ENCODE data around the gene GALC.

GALC gene

DNA sequence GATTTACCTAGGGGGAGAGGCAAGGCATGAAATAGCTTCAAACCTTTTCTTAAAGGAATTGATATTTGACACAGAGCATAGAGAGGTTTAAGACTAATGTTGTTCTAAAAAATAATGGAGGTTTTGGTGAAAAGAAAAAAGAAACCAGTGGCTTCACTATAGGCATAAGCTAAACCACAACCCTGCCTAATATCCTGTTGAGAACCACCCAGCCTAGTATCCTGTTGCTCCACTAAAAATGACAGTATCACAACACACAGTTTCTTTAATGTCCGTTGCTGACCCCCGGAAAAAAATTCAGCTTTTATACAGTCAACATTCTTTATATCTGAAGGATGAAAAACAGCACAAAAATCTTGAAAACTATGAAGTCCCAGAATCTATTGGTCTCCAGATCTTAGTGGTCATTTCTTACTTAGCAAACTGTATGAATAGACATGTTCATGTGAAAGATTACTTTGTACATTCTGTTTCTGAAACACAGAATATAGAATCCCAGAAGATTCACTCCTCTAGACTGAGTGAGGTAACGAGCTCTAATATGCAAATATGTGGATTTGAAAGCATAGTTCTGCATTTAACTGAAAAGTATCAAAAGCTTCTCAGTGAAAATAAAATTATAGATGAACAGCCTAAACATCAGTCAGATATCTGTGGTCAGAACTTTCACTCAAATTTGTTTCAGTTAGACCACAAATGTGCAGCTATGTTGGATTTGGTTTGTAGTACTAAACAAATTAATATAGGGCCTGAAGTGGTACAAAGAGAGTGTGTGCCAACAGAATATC lies 40.5 kb downstream of the GALC start:
- no peak for DNase-seq

DNA sequence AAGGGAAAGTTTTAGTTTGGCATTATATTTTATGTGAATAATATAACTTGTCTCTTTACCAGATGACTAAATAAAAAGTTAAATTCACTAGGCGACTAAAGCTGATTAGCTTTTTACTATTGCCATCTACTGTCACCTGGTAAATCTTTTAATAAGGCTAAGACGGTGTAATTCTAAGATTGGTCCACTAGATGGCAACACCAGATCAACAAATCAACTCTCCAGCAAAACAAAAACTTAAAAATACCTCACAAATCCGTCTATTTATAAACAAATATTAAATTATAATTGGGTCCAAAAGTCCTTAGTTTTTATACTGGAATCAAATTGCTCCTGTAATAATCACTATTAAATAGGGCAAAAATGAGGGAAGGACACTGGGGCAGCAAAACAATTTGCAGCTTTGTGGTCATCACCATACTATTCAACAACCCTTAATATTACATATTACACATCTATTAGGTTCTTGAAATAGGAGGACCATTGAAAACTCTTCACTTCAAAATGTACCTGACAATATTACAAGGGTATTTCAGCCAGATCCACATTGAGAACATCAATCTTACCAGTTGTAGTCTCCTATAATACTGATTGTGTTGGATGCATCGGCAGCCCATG lies 47.9 kb downstream of the GALC start:
- DNase-seq, result no peak

DNA sequence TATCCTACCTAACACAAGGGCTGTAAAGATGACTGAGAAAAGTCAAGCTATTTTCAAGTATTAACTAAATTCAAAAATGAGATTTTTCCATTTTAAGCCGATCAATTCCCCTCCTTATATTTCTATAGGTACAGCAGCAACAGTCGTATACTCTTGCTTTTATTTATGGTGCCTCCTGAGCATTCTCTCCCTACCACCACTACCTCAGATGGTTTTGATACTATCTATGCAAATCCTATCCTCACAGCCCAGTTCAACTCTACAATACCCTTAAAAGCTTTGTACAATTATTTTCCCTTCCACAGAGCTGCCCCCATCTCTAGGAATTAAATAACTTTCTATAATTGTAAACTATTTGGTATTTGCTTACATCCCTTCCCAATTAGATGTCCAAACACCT lies 52.1 kb downstream of the GALC start:
- no peak for DNase-seq

DNA sequence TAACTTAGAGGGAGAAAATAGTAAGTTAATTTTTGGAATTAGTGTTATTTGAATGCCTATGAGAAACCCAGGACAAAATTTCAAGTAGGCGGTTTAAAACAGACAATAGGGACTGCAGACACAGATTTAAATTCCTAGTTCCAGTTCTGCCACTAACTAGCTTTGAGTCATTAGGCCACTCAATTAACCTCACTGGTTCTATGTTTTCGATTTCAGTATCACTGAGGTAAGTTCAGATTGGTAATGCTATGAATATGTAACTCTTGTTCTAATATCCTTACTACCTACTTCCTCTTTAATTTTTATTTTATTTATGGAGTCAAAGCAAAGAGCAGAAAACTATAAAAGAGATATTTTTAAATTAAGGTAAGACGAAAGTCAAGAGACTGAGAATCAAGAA lies 52.6 kb downstream of the GALC start:
- no peak for DNase-seq

DNA sequence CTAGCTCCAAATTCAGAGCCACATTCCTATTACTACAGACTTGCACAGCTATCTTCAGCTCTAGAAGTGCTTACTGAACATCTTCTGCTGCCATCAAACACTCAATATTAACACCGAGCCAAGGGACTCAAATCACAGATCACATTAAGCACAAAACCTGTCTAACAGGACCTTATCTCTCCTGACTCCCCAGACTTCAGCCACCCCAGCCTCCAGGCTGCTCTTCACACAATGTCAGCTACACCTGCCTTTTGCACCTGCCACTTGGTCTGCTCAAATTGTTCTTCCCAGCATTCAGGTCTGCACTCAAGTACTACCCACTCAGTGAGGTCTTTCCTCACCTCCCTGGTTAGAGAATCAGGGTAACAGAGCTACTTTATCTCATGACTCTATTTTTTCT lies 57.1 kb downstream of the GALC start:
- DNase-seq, result no peak

DNA sequence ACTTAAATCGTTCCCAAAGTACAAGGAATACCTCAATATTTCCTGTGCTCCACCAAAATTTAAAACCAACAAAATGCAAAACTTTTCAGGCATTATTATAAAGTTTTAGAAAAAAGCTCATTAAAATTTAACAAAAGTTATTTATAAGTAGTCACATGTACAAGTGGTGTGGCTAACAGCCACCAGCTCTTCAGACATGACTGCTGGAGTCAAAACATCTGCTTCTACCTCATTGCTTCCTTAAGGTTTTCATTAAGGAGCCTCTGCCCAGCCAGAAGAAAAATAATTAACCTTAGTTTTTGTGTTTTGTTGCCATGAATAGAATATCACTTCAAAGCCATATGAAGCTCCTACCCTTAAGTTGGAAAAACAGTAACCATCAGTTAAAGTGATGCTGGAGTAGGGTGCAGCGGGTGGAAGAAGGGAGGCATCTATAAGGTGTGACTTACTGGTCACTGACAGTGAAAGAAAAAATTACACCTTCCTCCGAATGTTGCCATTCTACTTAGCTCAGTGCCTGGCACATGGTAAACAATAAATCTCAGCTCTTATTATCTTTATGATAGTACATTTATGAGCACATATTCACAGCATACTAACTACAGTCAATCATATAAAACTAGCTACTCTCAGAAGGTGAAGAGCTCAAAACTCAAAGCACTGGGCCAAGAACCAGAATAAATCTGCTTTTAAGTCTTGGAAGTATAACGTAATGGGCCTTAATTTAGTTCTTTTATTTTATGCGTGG lies 57.7 kb downstream of the GALC start:
- DNase-seq, result no peak

DNA sequence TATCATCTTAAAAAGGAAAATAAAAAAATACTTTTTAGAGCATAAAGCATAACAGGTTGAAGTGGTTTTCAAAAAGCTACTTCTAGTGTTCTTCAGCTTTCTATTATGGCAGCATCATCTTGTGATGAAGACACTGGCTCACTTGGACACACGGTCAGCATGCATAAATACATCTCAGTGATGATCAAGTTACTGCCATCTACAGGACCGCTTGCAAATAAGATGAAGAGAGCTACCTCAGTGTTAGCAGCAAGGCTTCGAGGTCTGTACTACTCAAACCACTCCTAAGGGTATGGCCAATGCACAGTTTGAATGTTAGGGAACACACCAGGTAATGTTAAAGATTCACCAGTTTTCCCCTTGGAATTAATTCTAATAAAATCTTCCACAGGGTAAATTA lies 58.8 kb downstream of the GALC start:
- DNase-seq, result no peak

DNA sequence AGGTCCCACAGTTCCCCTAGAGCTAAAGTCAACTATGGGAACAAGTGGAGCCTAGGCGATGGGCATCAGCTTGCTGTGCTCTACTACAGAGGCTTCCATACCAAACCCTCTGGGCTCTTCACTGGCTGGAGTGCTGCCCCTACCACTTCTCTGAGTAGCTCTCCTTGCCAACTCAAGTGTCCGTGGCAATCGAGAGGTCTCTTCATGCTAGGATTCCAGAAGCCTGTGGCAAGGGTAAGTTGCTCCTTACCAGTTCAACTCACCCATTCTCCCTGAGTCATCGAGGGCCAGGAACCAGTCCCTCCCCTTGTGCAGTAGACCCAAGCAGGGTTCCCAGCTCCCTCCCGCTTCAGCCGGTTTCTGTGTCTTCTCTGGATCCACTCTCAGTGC lies 76.1 kb downstream of the GALC start:
- no peak for DNase-seq

DNA sequence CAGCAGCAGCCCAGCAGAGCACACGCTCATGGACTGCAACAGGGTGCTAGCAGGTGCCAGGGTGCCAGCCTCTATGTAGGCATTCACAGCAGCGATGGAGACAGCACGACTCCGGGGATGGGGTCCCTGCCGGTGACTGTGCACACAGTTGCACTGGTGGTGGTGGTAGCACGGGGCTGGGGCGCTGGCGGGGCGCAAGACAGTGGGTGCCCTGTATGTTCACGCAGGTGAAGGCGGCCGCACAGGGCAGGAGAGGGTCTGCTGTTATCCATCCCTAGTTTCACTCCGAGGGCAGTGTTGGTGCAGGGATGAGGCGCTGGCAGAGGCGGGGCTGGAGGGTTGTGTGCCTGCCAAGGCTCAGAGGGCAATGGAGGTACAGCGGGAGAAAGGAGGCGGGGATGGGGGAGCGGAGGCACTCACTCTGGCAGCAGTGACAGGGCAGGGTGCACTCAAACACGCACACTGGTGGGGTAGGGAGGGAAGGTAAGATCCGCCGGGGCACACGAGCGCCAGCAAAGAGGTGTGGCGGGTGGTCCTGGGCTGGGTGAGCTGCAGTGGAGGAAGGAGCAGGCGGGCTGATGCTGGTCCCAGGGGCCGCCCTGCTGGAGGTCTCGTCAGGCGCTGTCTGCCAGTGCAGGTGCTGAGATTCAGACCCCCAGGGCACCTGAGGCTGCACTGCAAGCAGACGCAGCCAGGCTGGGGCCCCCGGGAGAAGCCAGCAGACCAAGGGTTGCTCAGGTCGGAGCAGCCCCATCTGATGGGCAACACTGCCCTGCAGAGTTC lies 76.7 kb downstream of the GALC start:
- no peak for DNase-seq

DNA sequence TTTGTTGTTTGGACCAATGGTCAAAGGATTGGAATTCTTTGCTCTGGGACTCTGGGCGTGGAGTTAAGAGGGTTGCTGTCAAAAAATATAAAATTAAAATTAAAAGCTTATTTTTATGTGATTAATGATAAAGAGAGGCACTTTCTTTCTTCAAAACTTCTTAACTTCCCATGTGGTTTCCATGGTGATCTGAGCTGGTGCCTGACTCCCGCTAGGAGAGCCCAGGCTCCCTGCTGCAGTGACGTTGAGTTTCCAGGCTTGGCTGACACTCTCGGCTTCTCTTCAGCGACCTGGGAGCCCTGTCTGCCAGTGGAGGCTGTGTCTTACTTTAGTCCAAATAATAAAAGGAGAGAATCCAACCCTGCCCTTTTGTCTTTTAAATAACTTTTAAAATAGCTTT lies 84.4 kb downstream of the GALC start:
- DNase-seq, result no peak

DNA sequence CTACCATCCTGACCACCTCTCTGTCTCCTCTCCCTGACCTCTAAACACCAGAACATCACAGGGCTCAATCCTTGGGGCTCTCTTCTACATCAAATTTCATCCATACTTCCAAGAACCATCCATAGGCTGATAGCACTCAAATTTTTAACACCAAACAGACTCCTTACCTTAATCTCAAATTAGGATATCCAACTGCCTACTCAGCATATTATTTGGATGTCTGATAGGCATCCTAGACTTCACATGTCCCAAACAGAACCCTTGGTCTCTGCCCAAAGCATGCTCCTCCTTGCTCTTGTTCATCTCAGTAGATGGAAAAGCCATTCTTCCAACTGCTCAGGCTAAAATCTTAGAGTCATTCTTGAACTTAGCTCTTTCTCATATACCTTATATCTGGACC lies 91.3 kb downstream of the GALC start:
- DNase-seq, result no peak

DNA sequence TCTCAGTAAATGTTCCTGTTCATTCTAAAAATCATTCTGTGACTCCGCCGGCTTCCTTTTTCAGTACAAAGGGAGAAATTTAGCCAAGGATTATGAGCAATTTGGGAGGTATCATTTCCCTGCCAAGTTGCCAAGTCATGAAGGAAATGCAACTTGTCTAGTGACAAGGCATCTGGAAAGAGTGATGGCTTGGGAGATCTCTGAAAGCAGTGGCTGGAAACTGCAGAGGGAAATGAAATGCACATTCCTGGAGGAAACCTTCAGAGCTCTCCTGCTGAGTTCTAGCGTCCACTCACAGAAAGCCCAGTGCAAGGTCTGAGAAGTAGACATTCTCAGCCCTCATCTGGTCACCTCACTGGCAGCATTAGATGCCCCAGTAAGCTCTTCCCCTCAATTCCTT lies 91.7 kb downstream of the GALC start:
- no peak for DNase-seq

DNA sequence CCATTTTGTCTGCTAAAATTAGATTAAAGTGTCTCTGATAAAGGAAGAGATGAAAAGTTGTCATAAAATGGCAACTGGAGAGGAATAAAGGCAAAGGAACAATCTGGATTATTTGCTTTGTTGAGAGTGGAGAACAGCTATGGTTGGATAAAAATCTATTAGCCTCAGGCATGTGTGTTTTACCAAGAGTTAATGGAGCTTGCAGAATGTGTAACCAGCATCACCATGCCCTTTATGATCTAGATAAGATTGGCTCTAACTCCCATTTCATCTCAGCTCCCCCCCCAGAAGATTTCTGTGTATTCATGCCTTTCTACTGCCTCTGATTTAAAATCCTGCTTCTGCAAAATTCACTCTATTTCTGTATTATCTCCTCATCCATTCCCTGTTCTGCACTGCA lies 93.8 kb downstream of the GALC start:
- DNase-seq, result no peak

DNA sequence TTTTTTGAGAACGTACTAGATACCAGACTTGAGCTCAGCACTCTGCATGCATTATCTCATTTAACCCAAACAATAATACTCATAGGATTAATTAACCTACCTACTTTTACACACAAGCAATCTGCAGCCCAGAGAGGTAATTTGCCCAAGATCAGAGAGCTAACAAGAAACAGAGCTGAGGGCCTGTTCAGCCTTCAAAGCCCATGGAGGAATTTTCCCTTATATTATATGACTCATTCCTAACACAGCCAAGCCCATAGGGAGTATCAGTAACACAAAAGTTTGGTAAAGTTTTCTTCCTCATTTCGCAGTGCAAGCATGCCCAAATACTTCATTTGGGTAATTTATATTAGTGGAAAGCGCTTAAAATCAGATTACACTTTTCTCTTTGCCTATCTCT lies 94.7 kb downstream of the GALC start:
- DNase-seq, result no peak

DNA sequence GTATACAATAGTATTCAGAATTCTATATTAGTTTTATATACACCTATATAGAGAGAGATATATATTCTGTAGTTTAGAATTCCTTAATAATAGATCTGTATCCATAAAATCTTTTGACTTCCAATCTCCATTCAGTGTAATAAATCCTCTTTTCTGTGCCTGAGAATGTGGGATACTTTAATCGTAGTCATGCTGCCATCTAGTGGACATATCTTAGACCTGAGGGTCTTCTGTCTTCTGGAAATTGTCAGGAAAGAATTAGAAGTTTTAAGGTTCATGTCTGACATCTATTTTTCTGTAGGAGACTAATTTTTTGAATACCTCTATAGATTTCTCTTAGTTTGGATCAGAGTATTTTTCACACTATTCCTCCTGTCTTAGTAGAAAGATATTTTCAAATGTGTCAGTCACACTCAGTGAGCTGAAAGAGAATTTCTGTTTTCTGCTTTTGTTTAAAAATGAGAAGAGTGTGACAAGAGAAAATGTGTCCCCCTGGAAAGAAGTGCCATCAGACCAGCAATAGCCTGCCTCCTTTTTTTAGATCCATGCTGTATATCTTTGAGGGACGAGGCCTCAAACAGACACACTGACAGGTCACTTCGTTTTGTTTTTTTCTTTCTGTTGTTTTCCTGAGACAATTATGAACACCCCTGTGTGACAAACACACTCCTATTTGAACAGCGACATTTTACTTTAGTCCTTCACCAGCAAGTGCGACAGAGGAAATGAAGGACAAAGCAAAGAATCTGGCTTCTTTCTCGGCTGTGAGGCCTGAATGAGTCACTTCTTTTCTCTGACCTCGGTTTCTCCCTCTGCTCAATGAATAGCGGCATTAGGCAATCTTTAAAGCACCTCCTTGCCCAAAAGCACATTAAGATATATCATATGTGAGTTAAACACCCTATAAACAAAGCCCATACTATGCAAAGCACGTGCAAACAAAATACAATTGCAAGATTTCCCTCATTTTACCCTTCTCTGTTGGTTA lies 96.3 kb downstream of the GALC start:
- no peak for DNase-seq

DNA sequence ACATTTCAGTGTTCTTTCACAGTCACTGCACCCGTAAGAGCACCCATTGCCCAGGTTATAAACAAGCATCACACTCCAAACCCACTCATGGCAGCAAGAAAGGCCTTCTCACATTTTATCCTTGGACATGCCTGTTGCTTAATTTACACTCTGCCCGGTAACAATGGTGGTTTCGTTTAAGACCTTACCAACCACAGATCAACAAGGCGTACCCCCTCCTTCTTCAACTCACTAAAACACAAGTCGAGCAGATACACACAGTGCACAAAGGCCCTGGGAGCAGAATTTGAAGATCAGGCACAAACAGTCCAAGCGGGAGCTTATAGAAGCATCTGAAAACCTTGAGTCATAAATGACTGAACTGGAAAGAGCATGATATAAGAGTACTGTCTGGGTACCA lies 98.1 kb downstream of the GALC start:
- no peak for DNase-seq

DNA sequence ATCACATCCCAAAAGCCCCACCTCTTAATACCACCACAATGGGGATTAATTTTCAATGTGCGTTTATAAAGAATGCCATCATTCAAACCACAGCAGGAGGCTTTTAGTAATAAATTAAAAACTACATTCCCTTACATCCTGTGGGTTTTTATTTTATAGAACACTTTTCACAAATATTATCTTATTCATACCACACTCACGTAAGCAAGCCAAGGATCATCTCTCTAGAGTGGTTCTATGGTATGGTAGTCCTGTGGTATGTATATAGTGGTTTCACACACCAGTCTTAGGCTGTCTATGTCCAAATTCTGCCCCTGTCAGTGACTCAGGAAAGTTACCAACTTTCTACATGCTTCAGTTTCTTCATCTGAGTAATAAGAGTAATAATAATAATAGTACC lies 100.2 kb downstream of the GALC start:
- DNase-seq, result no peak

DNA sequence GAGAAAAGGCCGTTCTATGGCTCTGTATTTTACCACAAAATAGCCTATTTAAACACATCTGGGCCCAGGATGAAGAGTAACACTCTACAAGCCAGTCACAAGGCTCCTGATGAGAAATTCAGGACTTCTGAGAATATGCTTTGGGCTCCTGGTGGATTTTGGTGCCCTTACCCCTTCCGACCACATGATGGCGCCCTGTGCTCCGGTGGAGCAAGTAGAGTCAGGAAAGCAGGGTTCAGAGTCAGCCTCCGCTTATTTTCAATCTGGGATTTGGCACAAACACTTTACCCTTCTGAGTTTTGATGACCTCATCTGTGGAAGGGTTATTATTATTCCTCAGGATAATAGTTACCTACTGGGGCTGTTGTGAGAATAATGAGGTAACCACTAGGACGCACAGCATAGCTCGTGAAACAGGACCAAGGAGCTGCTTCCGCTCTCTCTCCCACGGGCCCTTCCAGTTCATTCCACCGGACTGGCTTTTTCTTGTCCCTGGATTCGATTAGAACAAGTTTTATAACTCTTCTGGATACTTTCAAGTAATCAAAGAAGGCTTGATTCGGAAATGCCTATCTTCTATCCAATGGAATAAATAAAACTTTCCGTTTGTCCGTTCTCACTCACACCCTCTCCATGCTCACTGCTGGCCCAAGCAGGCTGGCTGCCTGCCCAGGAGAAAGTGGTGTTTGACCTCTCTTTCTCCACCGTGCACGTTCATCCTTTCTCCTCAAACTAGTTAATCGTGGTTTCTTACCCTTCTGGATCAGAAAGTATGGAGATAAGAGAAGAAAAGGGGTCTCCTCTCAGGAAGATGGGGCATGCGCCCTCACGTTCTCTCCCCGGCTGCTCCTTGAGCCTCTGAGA lies 104.6 kb downstream of the GALC start:
- no peak for DNase-seq

DNA sequence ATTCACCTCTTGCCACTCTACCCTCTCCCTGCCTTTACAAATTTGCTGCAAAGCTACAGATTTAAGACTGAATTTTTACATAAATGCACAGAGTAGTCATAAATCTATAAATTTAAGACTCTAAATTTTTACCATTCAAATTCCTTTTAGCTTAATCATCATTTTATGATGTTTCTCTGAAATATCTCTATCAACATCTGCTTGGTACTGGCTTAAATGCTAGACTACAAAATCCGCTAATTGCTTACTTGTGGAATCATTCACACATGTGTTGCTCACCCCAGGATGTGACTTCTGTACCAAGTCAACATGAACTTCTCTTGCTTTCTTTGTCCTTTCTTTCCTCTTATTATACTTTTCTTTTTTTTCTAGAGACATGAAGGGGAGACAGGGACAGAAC lies 109.2 kb downstream of the GALC start:
- DNase-seq, result no peak
